Panc1 (cell line): ENCODE data around the gene RPS16. TPM values are rescaled to one million over a fixed set of nuclear protein-coding genes. Genes with fewer than 3 reads are reported as not detected.

ENCODE experiments used
- ATAC-seq: fragments of 200-7000 bp; cut with Tn5 transposase; 2 replicates; pipeline ENCODE4 v1.9.1; 2020; ENCODE audit warnings: mild to moderate bottlenecking, moderate library complexity
- BruUV-seq: library from RNA; stranded (reverse); fragments of 400-500 nt; replicated peaks from 2 replicates; lab custom pipeline; 2021; lab: Mats Ljungman, UMichigan
- CTCF ChIA-PET: fragments of 300-600 bp; sonication (Branson Sonifier 250); formaldehyde crosslinking; loops from one replicate; lab custom pipeline; 2022; ENCODE audit warnings: antibody characterized with exemption; lab: Charles Lee
- POLR2A ChIA-PET: fragments of 300-600 bp; sonication (Branson Sonifier 250); formaldehyde crosslinking; loops from one replicate; lab custom pipeline; 2022; ENCODE audit warnings: antibody characterized with exemption; lab: Charles Lee
- DNase-seq: peaks from one replicate; pipeline ENCODE4 v3.0.0-alpha.2; 2010; ENCODE audit warnings: low read depth, low spot score
- H3K27ac ChIP-seq: 2 replicates; pipeline ENCODE4 v1.5.1; 2011; ENCODE audit warnings: mild to moderate bottlenecking, low read length, inconsistent platforms
- H3K27me3 ChIP-seq: fragments of 200-500 bp; sonication (Bioruptor generic); 2 replicates; pipeline ENCODE4 v1.6.0; 2014; ENCODE audit warnings: low read length, inconsistent platforms; ENCODE audit not compliant: control insufficient read depth, insufficient read depth
- H3K36me3 ChIP-seq: fragments of 200-500 bp; sonication (Bioruptor generic); 2 replicates; pipeline ENCODE4 v1.5.1; 2014; ENCODE audit warnings: inconsistent platforms, mild to moderate bottlenecking, low read length, moderate library complexity; ENCODE audit not compliant: control insufficient read depth, insufficient read depth
- H3K4me1 ChIP-seq: 2 replicates; pipeline ENCODE4 v1.5.1; 2011; ENCODE audit warnings: inconsistent platforms, mild to moderate bottlenecking, low read length, moderate library complexity; ENCODE audit not compliant: control insufficient read depth, insufficient read depth
- H3K4me3 ChIP-seq, 2 experiments: 2 replicates each; pipeline ENCODE4 v1.5.1; 2011 to 2012; ENCODE audit warnings: low read depth in 2 of 2, low read length in 2 of 2, mild to moderate bottlenecking in 2 of 2, inconsistent platforms in 1 of 2, moderate library complexity in 1 of 2
- H3K9me3 ChIP-seq: fragments of 200-500 bp; sonication (Bioruptor generic); 2 replicates; pipeline ENCODE4 v1.5.1; 2014; ENCODE audit warnings: low read depth, mild to moderate bottlenecking, inconsistent platforms, low read length, moderate library complexity; ENCODE audit not compliant: control insufficient read depth, insufficient read depth
- CTCF ChIP-seq: fragments of 450-650 bp; IDR thresholded peaks from 2 replicates; pipeline ENCODE4 v1.5.1; 2017; ENCODE audit warnings: mild to moderate bottlenecking
- POLR2AphosphoS5 ChIP-seq: IDR thresholded peaks from 2 replicates; pipeline ENCODE4 v1.6.1; 2012; ENCODE audit warnings: mild to moderate bottlenecking, low read depth, low read length, moderate library complexity
- REST ChIP-seq, 2 experiments: IDR thresholded peaks; 2 replicates each; pipeline ENCODE4 v1.6.1; 2011 to 2012; ENCODE audit warnings: low read depth in 2 of 2, control low read depth in 1 of 2, low read length in 1 of 2, mild to moderate bottlenecking in 1 of 2, moderate library complexity in 1 of 2; ENCODE audit not compliant: insufficient read depth in 1 of 2
- SIN3A ChIP-seq: IDR thresholded peaks from 2 replicates; pipeline ENCODE4 v1.6.1; 2012; ENCODE audit warnings: low read depth, mild to moderate bottlenecking, low read length, moderate library complexity, borderline replicate concordance; ENCODE audit not compliant: insufficient read depth
- TCF7L2 ChIP-seq: IDR thresholded peaks from 2 replicates; pipeline ENCODE4 v1.6.1; 2011; ENCODE audit warnings: mild to moderate bottlenecking, low read depth, low read length, inconsistent platforms
- in situ Hi-C: cut with HindIII; loops from 2 replicates; pipeline ENCODE4 v1.10.0; 2016; ENCODE audit warnings: low sequenced_read_pairs, low pct_unique_long_range_greater_than_20kb
- intact Hi-C: fragments of 100-400 bp; cut with micrococcal nuclease; formaldehyde crosslinking; loops from one replicate; pipeline ENCODE4 v1.10.0; 2022; ENCODE audit not compliant: unreplicated experiment
- total RNA-seq: library from RNA; stranded (reverse); gene quantifications from one replicate; pipeline ENCODE4 v1.2.1, GENCODE V29; 2021; ENCODE audit not compliant: unreplicated experiment

RPS16 gene
- total RNA-seq, 1 experiment from 2014 or later, result 27,832 TPM

- TF ChIP-seq CTCF, result no peak
- no peak for TF ChIP-seq TCF7L2
- TF ChIP-seq POLR2AphosphoS5, result no peak
- no peak for TF ChIP-seq SIN3A
- no peak for TF ChIP-seq REST (IDR thresholded peaks at IDR 0.05; ENCODE audit: insufficient read depth in 1 of 2, low read depth in 2 of 2, low read length in 1 of 2)
- ChIA-PET CTCF (interaction anchor here (0.7 to 6.8 kb wide), 9 partner anchors 14 to 121 kb away, joined by 3 to 280 read pairs (median 13); partner anchors contain the start of genes RPS16 and SAMD4B), POLR2A (interaction anchor here (0.6 to 8.9 kb wide), 14 partner anchors 10 to 148 kb away, joined by 3 to 226 read pairs (median 19); partner anchors contain the start of genes MED29, PAF1 and RPS16)
- peaks cover 33% of the 10 kb centered on the region for H3K36me3 ChIP-seq
- no peaks in the 10 kb centered on the region for H3K9me3 ChIP-seq
- peak overlapping the region; percentile 92 for H3K27ac ChIP-seq
- ATAC-seq (no peak; the same call in 1 of the 2 replicates), DNase-seq (no peak)
- intact Hi-C loops (loop anchor here (1.0 to 10.0 kb wide), 6 partner anchors 17 to 438 kb away; partner anchors contain the start of genes FBXO17, MED29, PAF1 and SAMD4B), in situ Hi-C loops (no loop called here)
- no TSS peak for BruUV-seq
- H3K4me3 ChIP-seq, result peak overlapping the region; percentile 42 to 55
- H3K4me1 ChIP-seq, result peaks cover 58% of the 10 kb centered on the region
- H3K27me3 ChIP-seq, result no peaks in the 10 kb centered on the region
These were observed 22.9 kb downstream of the RPS16 start for GRCh38 chr19:39412867-39413271.

- in situ Hi-C loops, result no loop called here
- no TSS peak for BruUV-seq
- peaks cover 27% of the 10 kb centered on the region for H3K36me3 ChIP-seq
- intact Hi-C loops, result loop anchor here (1.0 to 10.0 kb wide), 6 partner anchors 18 to 437 kb away; partner anchors contain the start of genes FBXO17, MED29, PAF1 and SAMD4B
- peak; percentile 100 for DNase-seq
- no peak for TF ChIP-seq CTCF
- no peak for TF ChIP-seq TCF7L2
- no peak for TF ChIP-seq POLR2AphosphoS5
- no peak for TF ChIP-seq REST (IDR thresholded peaks at IDR 0.05; ENCODE audit: insufficient read depth in 1 of 2, low read depth in 2 of 2, low read length in 1 of 2)
- no peak for TF ChIP-seq SIN3A
- peaks cover 58% of the 10 kb centered on the region for H3K4me1 ChIP-seq
- H3K4me3 ChIP-seq, result peak within 1 kb of the TSS; percentile 42 to 55
- ChIA-PET CTCF (interaction anchor here (0.7 to 6.8 kb wide), 22 partner anchors 8 to 123 kb away, joined by 3 to 280 read pairs (median 6); partner anchors contain the start of genes GMFG, MED29, PAF1 and RPS16), POLR2A (interaction anchor here (0.5 to 2.3 kb wide), 18 partner anchors 9 to 671 kb away, joined by 3 to 41 read pairs (median 10); partner anchors contain the start of genes MED29, PAF1, RPS16 and SUPT5H)
- peak within 1 kb of the TSS; percentile 92 for H3K27ac ChIP-seq
- peak; percentile 67 for ATAC-seq
- H3K27me3 ChIP-seq, result no peaks in the 10 kb centered on the region
- H3K9me3 ChIP-seq, result no peaks in the 10 kb centered on the region
These were observed 23.5 kb downstream of the RPS16 start, which contains the start of gene PLEKHG2 for GRCh38 chr19:39412100-39412866. TSS of gene PLEKHG2 (plus strand) at chr19:39412669. CDS start at chr19:39414087, 1,418 bp downstream.
